HFFc6 (cell line): Measurements from ENCODE around the gene RAB3D. TPM values are rescaled to one million over a fixed set of nuclear protein-coding genes. Genes with fewer than 3 reads are reported as not detected.

Experiments
- DNase-seq: peaks from one replicate; pipeline ENCODE4 v3.0.0-alpha.2; 2018
- H3K27ac Mint-ChIP-seq: 2 replicates; pipeline ENCODE4 v1.8.0; 2020; ENCODE audit warnings: mild to moderate bottlenecking, mixed read lengths
- H3K27me3 Mint-ChIP-seq: 2 replicates; pipeline ENCODE4 v1.8.0; 2021; ENCODE audit warnings: mild to moderate bottlenecking, moderate library complexity, mixed read lengths; ENCODE audit not compliant: insufficient read depth
- H3K36me3 Mint-ChIP-seq: 2 replicates; pipeline ENCODE4 v1.8.0; 2021; ENCODE audit warnings: low read depth, mixed read lengths
- H3K4me1 Mint-ChIP-seq: 2 replicates; pipeline ENCODE4 v1.8.0; 2020; ENCODE audit warnings: low read depth, mixed read lengths
- H3K4me3 Mint-ChIP-seq: 2 replicates; pipeline ENCODE4 v1.8.0; 2020; ENCODE audit warnings: mild to moderate bottlenecking, moderate library complexity, mixed read lengths
- H3K9me3 Mint-ChIP-seq: 2 replicates; pipeline ENCODE4 v1.8.0; 2020; ENCODE audit warnings: mild to moderate bottlenecking, mixed read lengths
- total RNA-seq, 6 experiments: library from RNA; stranded (reverse); fragmentation: NEBNext Ultra II Directional; extraction: Animal tissue kit (Norgen Biotek cat#: 25700); gene quantifications; 2 replicates in 1 of 6; 3 replicates in 5 of 6; pipeline ENCODE4 v1.2.3, GENCODE V29; 2021
- TF ChIP-seq, protein P1 (sequence below): fragments of 200-600 bp; sonication (generic); IDR thresholded peaks from 2 replicates; pipeline ENCODE4 v1.5.0; 2021; ENCODE audit warnings: antibody characterized with exemption, mild to moderate bottlenecking

Gene RAB3D
- total RNA-seq, 6 experiments from 2014 or later, result 6.7 to 11.1 (median 8.7) TPM

DNA sequence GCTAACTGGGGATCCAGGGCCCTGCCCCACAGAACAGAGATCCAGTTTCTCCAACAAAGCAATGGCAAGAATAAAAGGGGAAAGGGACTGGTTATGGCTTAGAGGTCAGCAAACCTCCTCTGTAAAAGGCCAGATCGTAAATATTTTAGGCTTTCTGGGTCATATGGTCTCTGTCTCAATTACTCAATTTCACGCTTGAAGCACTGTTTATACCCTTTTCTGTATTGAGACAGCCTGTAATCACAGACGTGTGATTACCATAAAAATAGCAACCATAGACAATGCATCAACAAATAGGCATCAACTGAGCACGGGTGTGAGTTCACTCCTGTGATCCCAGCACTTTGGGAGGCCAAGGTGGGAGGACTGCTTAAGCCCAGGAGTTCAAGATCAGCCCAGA is 9.3 kb downstream of the RAB3D start:
- no peak overlapping the region for H3K4me3 Mint-ChIP-seq
- peaks cover 15% of the 10 kb centered on the region for H3K36me3 Mint-ChIP-seq
- H3K27me3 Mint-ChIP-seq, result no peaks in the 10 kb centered on the region
- TF ChIP-seq, protein P1, sequence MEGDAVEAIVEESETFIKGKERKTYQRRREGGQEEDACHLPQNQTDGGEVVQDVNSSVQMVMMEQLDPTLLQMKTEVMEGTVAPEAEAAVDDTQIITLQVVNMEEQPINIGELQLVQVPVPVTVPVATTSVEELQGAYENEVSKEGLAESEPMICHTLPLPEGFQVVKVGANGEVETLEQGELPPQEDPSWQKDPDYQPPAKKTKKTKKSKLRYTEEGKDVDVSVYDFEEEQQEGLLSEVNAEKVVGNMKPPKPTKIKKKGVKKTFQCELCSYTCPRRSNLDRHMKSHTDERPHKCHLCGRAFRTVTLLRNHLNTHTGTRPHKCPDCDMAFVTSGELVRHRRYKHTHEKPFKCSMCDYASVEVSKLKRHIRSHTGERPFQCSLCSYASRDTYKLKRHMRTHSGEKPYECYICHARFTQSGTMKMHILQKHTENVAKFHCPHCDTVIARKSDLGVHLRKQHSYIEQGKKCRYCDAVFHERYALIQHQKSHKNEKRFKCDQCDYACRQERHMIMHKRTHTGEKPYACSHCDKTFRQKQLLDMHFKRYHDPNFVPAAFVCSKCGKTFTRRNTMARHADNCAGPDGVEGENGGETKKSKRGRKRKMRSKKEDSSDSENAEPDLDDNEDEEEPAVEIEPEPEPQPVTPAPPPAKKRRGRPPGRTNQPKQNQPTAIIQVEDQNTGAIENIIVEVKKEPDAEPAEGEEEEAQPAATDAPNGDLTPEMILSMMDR, result no peak
- H3K9me3 Mint-ChIP-seq, result no peaks in the 10 kb centered on the region
- DNase-seq, result no peak
- no peaks in the 10 kb centered on the region for H3K4me1 Mint-ChIP-seq
- H3K27ac Mint-ChIP-seq, result no peak overlapping the region

DNA sequence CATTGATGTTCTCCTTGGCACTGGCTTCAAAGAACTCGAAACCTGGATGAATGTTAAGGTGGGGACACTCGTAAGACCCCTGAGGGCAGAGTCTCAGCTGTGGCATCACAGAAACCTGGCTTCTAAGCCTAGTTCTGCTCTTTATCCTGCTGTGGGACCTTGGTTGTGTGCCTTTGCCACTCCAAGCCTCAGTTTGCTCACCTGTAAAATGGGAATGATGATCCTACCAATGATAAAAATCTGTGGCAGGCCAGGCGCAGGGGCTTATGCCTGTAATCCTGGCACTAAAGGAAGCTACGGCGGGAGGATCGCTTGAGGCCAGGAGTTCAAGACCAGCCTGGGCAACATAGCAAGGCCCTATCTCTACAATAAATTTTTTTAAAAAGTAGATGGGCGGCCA is 13.9 kb downstream of the RAB3D start:
- Mint-ChIP-seq H3K27me3 (peaks cover 4% of the 10 kb centered on the region; the same call in 1 of the 2 replicates), H3K9me3 (no peaks in the 10 kb centered on the region), H3K4me1 (peaks cover 19% of the 10 kb centered on the region), H3K27ac (no peak overlapping the region), H3K36me3 (no peaks in the 10 kb centered on the region), H3K4me3 (no peak overlapping the region)
- DNase-seq, result no peak
- TF ChIP-seq, protein P1, result no peak

DNA sequence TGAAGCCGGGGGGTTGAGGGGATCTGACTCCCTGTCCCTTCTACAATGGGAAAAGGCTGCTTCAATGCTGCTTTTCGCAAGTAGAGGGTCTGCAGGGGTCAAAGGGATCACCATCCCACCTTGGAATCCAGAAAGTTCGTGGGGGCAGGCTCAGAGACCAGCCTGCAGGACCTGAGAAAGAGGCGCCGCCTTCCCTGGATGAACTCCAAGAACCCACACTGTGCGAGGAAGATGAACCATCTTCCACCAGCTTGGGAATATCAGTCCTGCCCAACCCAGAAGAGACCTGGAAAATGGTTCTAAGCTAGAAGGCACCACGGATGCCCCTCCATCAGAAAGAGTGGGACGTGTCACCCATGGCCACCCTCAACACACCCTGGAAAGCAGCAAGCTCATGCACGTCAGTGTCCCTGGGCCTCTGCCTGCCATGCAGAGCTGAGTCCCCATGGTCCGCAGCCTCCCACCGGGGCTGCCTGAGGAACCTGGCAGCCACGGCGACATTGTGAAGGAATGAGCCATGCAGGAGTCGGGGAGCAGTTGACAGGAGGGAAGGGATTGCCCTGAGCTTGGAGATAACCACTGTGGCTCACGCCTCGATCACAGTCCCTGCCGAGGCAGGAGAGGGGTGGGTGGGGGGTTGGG is 14.6 kb downstream of the RAB3D start:
- Mint-ChIP-seq H3K27ac (peak overlapping the region; percentile 87), H3K36me3 (no peaks in the 10 kb centered on the region), H3K9me3 (no peaks in the 10 kb centered on the region), H3K4me3 (peak overlapping the region; percentile 76; the same call in 1 of the 2 replicates), H3K27me3 (peaks cover 4% of the 10 kb centered on the region; the same call in 1 of the 2 replicates), H3K4me1 (peaks cover 19% of the 10 kb centered on the region)
- DNase-seq, result no peak
- TF ChIP-seq, protein P1, result no peak

DNA sequence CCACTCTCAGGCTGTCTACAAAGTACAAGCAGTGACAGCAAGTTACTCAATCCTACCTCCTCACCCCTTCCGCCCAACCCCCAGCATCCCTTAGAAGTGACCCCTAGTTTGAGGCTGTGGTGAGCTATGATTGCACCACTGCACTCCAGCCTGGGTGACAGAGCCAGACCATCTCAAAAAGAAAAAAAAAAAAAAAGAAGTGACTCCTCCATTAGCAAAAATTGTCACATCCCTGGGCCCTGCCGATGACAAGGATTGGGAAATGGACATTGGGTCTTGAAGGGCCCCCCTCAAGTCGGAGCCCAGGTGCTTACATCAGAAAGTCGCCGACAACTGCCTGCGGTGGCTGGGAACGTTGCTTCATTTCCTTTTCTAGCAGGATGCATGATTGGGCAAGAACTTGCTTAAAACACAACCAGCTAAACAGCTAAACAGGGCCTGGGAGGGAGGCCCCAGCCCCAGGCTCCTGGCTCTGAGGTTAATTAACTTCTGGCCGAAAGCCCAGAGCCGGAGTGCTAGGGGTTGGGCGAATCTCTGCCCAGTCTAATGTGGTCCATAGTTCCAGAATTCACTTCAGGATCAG is 15.3 kb downstream of the RAB3D start:
- no peaks in the 10 kb centered on the region for H3K9me3 Mint-ChIP-seq
- H3K4me3 Mint-ChIP-seq, result peak overlapping the region; percentile 76
- H3K27ac Mint-ChIP-seq, result peak overlapping the region; percentile 87
- TF ChIP-seq, protein P1, result no peak
- H3K27me3 Mint-ChIP-seq, result peaks cover 4% of the 10 kb centered on the region; the same call in 1 of the 2 replicates
- peaks cover 19% of the 10 kb centered on the region for H3K4me1 Mint-ChIP-seq
- peak; percentile 86 for DNase-seq
- no peaks in the 10 kb centered on the region for H3K36me3 Mint-ChIP-seq

DNA sequence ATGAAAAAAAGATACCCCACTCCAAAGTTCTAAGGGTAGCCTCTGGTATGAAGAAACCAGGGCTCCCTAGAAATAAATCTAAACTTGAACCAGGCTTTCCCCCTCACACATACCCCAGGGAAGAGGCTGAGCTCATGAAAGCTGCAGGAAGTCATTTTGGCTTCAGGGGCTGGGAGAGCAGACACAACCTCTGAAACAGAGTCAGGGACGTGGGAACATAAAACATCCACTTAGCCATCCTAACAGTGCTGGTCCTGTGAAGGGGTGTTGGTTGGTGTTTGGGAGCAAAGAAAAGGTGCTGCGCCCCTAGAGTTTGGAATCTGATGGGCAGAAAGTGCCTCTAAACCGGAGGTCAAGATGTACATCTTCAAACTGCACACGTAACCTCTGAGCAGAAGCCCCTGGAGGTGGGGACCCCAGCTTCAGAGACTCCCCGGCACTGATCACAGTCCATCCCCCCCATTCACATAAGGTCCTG is 15.8 kb downstream of the RAB3D start:
- H3K4me3 Mint-ChIP-seq, result peak overlapping the region; percentile 76
- H3K36me3 Mint-ChIP-seq, result no peaks in the 10 kb centered on the region
- peak overlapping the region; percentile 87 for H3K27ac Mint-ChIP-seq
- no peak for DNase-seq
- peaks cover 19% of the 10 kb centered on the region for H3K4me1 Mint-ChIP-seq
- TF ChIP-seq, protein P1, result 0 out of 2 replicates have a peak, but pooled peaks have one; percentile 6
- H3K27me3 Mint-ChIP-seq, result peaks cover 4% of the 10 kb centered on the region; the same call in 1 of the 2 replicates
- H3K9me3 Mint-ChIP-seq, result no peaks in the 10 kb centered on the region
